PC-3 (cell line): ENCODE measurements around the gene AMH. TPM values are rescaled to one million over a fixed set of nuclear protein-coding genes. Genes with fewer than 3 reads are reported as not detected.

Experiments
- ATAC-seq: fragments of 200-7000 bp; cut with Tn5 transposase; 2 replicates; pipeline ENCODE4 v1.9.1; 2020; ENCODE audit warnings: mild to moderate bottlenecking, moderate library complexity
- BruUV-seq: library from RNA; stranded (reverse); fragments of 400-500 nt; replicated peaks from 2 replicates; lab custom pipeline; 2021; lab: Mats Ljungman, UMichigan
- CTCF ChIA-PET: fragments of 300-600 bp; sonication (Branson Sonifier 250); formaldehyde crosslinking; loops from one replicate; lab custom pipeline; 2022; ENCODE audit warnings: antibody characterized with exemption; lab: Charles Lee
- POLR2A ChIA-PET: fragments of 300-600 bp; sonication (Branson Sonifier 250); formaldehyde crosslinking; loops from one replicate; lab custom pipeline; 2022; ENCODE audit warnings: antibody characterized with exemption; ENCODE audit not compliant: unreplicated experiment; lab: Charles Lee
- DNase-seq: peaks from one replicate; pipeline ENCODE4 v3.0.0-alpha.2; 2015
- H2AFZ ChIP-seq: fragments of 300-600 bp; sonication (generic); 2 replicates; pipeline ENCODE4 v1.6.0; 2016; ENCODE audit warnings: antibody characterized with exemption, low read length
- H3F3A ChIP-seq: fragments of 300-600 bp; sonication (generic); one replicate; pipeline ENCODE4 v1.6.0; 2017; ENCODE audit warnings: antibody characterized with exemption, low read length, control low read depth, mild to moderate bottlenecking; ENCODE audit not compliant: unreplicated experiment
- H3K27ac ChIP-seq: fragments of 300-600 bp; sonication (generic); 2 replicates; pipeline ENCODE4 v1.5.1; 2016; ENCODE audit warnings: mild to moderate bottlenecking, low read length
- H3K27me3 ChIP-seq: fragments of 300-600 bp; sonication (generic); 2 replicates; pipeline ENCODE4 v1.6.1; 2016; ENCODE audit warnings: low read length, mixed read lengths
- H3K36me3 ChIP-seq: fragments of 300-600 bp; sonication (generic); 2 replicates; pipeline ENCODE4 v1.6.1; 2016; ENCODE audit warnings: low read depth, mixed run types, low read length, mixed read lengths
- H3K4me1 ChIP-seq: fragments of 300-600 bp; sonication (generic); 2 replicates; pipeline ENCODE4 v1.5.1; 2016; ENCODE audit warnings: low read length; ENCODE audit not compliant: insufficient read depth
- H3K4me2 ChIP-seq: fragments of 300-600 bp; sonication (generic); 2 replicates; pipeline ENCODE4 v1.6.0; 2016; ENCODE audit warnings: low read length
- H3K4me3 ChIP-seq: fragments of 300-600 bp; sonication (generic); 2 replicates; pipeline ENCODE4 v1.5.1; 2016; ENCODE audit warnings: mild to moderate bottlenecking, low read length, mixed read lengths
- H3K79me2 ChIP-seq: fragments of 300-600 bp; sonication (generic); 2 replicates; pipeline ENCODE4 v1.6.1; 2017; ENCODE audit warnings: low read length, mixed read lengths
- H3K9ac ChIP-seq: fragments of 300-600 bp; sonication (generic); 2 replicates; pipeline ENCODE4 v1.6.0; 2016; ENCODE audit warnings: mild to moderate bottlenecking, low read length
- H3K9me2 ChIP-seq: fragments of 300-600 bp; sonication (generic); replicated peaks from 2 replicates; pipeline ENCODE4 v1.6.1; 2016; ENCODE audit warnings: mixed run types, low read length, mixed read lengths
- H3K9me3 ChIP-seq: fragments of 300-600 bp; sonication (generic); 2 replicates; pipeline ENCODE4 v1.6.1; 2016; ENCODE audit warnings: low read length, mixed read lengths
- H4K20me1 ChIP-seq: fragments of 300-600 bp; sonication (generic); 2 replicates; pipeline ENCODE4 v1.6.1; 2016; ENCODE audit warnings: low read length, mixed read lengths
- EZH2 ChIP-seq: fragments of 300-600 bp; sonication (generic); IDR thresholded peaks from one replicate; pipeline ENCODE4 v1.6.1; 2017; ENCODE audit warnings: antibody characterized with exemption, mild to moderate bottlenecking, low read length; ENCODE audit not compliant: unreplicated experiment
- EZH2phosphoT487 ChIP-seq: fragments of 300-600 bp; sonication (generic); IDR thresholded peaks from 2 replicates; pipeline ENCODE4 v1.6.1; 2018; ENCODE audit warnings: mild to moderate bottlenecking, antibody characterized with exemption, low read length, borderline replicate concordance
- intact Hi-C: fragments of 100-400 bp; cut with micrococcal nuclease; formaldehyde crosslinking; loops from 2 replicates; pipeline ENCODE4 v1.9.0; 2023
- total RNA-seq: library from RNA; depleted of rRNA; stranded (reverse); fragments of >200 nt; gene quantifications from 2 replicates; pipeline ENCODE4 v1.2.3, GENCODE V29; 2014
- TF ChIP-seq, protein P1 (sequence below): fragments of 300-600 bp; sonication (generic); conservative IDR thresholded peaks from 2 replicates; pipeline ENCODE4 v1.5.1; 2017; ENCODE audit warnings: antibody characterized with exemption, low read depth, mild to moderate bottlenecking, low read length

Gene AMH
- total RNA-seq, 1 experiment from 2014 or later: 6.0 TPM

DNA sequence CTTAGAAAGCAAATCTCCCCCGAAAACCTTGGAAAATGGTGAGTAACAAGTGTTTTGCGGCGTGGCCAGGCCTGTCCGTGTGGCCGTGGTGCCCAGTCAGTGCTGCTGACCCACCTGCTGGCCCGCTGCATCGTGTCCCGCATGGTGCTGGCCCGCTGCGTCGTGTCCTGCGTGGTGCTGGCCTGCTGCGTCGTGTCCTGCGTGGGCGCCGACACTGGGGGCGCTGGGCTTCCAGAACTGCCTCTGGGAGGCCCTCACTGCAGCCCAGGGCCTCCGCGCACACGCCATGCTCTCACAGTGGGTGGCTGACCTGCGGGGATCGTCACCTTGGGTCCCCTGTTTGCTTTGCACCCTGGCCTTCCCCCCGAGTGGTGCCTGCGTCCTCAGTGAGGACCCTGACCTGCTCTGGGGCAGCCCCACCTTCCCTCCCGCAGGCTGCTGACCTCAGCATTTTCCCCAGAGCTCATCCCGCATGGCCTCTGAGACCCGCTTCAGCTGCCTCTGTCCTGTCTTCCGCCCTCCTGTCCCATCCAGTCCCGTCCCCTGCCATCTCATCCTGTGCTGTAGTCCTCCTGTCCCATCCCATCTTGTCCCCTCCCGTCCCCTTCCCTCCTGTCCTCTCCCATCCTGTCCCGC, 23.6 kb upstream of the AMH start:
- H3F3A ChIP-seq: no peaks in the 10 kb centered on the region
- no peak overlapping the region for H2AFZ ChIP-seq
- no peaks in the 10 kb centered on the region for H4K20me1 ChIP-seq
- H3K79me2 ChIP-seq: no peaks in the 10 kb centered on the region
- no peak overlapping the region for H3K4me2 ChIP-seq
- POLR2A ChIA-PET: no interaction called here
- CTCF ChIA-PET: no interaction called here
- BruUV-seq: no TSS peak
- DNase-seq: no peak
- no peak overlapping the region for H3K27ac ChIP-seq
- no peak overlapping the region for H3K4me3 ChIP-seq
- TF ChIP-seq EZH2 (no peak), EZH2phosphoT487 (no peak)
- TF ChIP-seq, protein P1, sequence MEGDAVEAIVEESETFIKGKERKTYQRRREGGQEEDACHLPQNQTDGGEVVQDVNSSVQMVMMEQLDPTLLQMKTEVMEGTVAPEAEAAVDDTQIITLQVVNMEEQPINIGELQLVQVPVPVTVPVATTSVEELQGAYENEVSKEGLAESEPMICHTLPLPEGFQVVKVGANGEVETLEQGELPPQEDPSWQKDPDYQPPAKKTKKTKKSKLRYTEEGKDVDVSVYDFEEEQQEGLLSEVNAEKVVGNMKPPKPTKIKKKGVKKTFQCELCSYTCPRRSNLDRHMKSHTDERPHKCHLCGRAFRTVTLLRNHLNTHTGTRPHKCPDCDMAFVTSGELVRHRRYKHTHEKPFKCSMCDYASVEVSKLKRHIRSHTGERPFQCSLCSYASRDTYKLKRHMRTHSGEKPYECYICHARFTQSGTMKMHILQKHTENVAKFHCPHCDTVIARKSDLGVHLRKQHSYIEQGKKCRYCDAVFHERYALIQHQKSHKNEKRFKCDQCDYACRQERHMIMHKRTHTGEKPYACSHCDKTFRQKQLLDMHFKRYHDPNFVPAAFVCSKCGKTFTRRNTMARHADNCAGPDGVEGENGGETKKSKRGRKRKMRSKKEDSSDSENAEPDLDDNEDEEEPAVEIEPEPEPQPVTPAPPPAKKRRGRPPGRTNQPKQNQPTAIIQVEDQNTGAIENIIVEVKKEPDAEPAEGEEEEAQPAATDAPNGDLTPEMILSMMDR: no peak
- no peak overlapping the region for H3K9ac ChIP-seq
- no peak for ATAC-seq
- no peaks in the 10 kb centered on the region for H3K4me1 ChIP-seq
- intact Hi-C loops: no loop called here
- no peaks in the 10 kb centered on the region for H3K27me3 ChIP-seq
- no peaks in the 10 kb centered on the region for H3K9me2 ChIP-seq
- peaks cover 2% of the 10 kb centered on the region; the same call in 1 of the 2 replicates for H3K36me3 ChIP-seq
- H3K9me3 ChIP-seq: no peaks in the 10 kb centered on the region

DNA sequence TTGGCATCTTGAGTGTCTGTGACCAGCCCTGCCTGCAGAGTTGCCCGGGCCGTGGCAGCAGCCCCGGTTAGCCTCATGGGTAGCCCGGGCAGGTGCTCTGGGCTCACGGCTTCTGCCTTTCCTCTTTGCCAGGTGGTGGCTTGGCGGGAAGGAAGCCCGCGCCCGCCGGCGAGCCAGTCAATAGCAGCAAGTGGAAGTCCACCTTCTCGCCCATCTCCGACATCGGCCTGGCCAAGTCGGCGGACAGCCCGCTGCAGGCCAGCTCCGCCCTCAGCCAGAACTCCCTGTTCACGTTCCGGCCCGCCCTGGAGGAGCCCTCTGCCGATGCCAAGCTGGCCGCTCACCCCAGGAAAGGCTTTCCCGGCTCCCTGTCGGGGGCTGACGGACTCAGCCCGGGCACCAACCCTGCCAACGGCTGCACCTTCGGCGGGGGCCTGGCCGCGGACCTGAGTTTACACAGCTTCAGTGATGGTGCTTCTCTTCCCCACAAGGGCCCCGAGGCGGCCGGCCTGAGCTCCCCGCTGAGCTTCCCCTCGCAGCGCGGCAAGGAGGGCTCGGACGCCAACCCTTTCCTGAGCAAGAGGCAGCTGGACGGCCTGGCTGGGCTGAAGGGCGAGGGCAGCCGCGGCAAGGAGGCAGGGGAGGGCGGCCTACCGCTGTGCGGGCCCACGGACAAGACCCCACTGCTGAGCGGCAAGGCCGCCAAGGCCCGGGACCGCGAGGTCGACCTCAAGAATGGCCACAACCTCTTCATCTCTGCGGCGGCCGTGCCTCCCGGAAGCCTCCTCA, 22.9 kb upstream of the AMH start:
- Histone ChIP-seq H3K4me2 (no peak overlapping the region), H2AFZ (no peak overlapping the region), H3K4me3 (no peak overlapping the region), H3K79me2 (no peaks in the 10 kb centered on the region), H3K27ac (no peak overlapping the region), H3K36me3 (peaks cover 2% of the 10 kb centered on the region; the same call in 1 of the 2 replicates), H3K9me2 (no peaks in the 10 kb centered on the region), H3K4me1 (no peaks in the 10 kb centered on the region), H3K9ac (no peak overlapping the region), H4K20me1 (no peaks in the 10 kb centered on the region), H3K27me3 (no peaks in the 10 kb centered on the region), H3K9me3 (no peaks in the 10 kb centered on the region), H3F3A (no peaks in the 10 kb centered on the region)
- BruUV-seq: no TSS peak
- DNase-seq (no peak), ATAC-seq (no peak)
- ChIA-PET POLR2A (no interaction called here), CTCF (no interaction called here)
- intact Hi-C loops: no loop called here
- TF ChIP-seq EZH2phosphoT487 (no peak), EZH2 (no peak)
- TF ChIP-seq, protein P1: no peak
